Jurkat, Clone E6-1 (cell line): ENCODE measurements around the gene EGFR.

Source experiments
- DNase-seq: peaks from one replicate; pipeline ENCODE4 v3.0.0-alpha.2; 2011; ENCODE audit warnings: low read depth, low spot score
- H3K4me3 ChIP-seq: 2 replicates; pipeline ENCODE4 v1.5.1; 2011; ENCODE audit warnings: mild to moderate bottlenecking, low read length, control low read depth, moderate library complexity

EGFR gene

DNA sequence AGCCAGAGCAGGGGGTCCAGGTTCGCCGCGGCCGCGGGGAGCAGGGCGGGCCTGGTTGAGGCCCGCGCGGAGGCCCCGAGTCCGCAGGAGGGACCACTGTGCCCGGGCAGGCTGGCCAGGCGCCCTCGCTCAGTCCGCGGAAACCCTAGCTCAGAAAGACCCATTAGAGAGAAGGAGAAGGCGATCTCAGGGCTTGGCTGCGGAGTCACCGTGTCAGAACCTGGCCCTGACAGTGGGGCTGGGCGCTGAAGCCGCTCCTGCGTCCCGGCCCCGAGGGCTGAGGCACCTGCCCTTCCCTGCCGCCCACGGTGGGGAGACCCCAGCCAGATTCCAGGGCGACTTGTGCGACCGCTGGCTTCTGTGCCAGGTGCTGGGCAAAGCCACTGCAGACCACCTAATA lies 14.2 kb upstream of the EGFR start:
- no peak for DNase-seq
- H3K4me3 ChIP-seq, result no peak overlapping the region

- no peak overlapping the region for H3K4me3 ChIP-seq
- no peak for DNase-seq
These were observed 13.5 kb upstream of the EGFR start for GRCh38 chr7:55005241-55005851.

DNA sequence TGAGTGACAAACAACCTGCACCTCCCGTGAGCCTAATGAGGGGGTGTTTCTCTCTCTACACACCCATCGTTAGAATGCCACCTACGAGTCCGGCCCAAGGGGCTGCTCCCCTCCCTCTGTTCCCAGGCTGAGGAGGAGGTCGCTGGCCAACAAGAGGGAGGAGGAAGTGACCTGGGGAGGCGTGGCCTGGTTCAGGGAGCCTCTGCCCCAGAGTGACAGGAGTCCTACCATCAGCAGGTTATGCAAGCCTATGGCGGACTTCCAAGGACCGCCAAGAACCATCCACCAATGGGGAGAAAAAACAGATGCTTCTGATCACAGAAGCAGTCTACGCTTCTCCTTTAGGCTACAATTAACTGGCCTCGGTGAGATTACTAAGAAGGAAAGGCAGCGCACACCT lies 12.3 kb upstream of the EGFR start:
- DNase-seq, result no peak
- no peak overlapping the region for H3K4me3 ChIP-seq

- DNase-seq, result no peak
These were observed 5.0 kb upstream of the EGFR start for GRCh38 chr7:55013851-55014250.

GRCh38 chr7:55016061-55016745 lies 2.6 kb upstream of the EGFR start:
- H3K4me3 ChIP-seq, result no peak overlapping the region
- DNase-seq, result no peak

More at GRCh38 chr7:55013851-55014250, 5.0 kb upstream of the EGFR start:
- no peak overlapping the region for H3K4me3 ChIP-seq

- DNase-seq, result no peak
- H3K4me3 ChIP-seq, result no peak overlapping the region
These were observed 2.1 kb upstream of the EGFR start for GRCh38 chr7:55016746-55017090.

DNA sequence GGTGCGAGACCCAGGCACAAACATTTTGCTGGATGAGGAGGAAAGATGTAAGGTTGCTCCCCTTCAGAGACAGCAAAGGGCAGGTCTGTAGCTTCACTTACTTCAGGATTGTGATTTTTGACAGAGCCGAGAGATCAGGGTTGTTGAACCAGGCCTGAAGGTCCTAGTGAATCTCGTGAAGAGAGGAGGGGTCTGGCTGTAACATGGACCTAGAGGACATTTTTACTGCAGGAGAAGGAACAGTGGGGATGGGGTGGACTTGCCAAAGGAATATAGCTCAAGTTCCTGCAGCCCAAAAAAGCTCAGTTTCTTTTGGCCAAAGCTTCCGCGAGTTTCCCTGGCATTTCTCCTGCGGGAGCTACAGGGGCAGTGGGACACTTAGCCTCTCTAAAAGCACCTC lies 976 bp upstream of the EGFR start:
- no peak for DNase-seq
- H3K4me3 ChIP-seq, result no peak overlapping the region

DNA sequence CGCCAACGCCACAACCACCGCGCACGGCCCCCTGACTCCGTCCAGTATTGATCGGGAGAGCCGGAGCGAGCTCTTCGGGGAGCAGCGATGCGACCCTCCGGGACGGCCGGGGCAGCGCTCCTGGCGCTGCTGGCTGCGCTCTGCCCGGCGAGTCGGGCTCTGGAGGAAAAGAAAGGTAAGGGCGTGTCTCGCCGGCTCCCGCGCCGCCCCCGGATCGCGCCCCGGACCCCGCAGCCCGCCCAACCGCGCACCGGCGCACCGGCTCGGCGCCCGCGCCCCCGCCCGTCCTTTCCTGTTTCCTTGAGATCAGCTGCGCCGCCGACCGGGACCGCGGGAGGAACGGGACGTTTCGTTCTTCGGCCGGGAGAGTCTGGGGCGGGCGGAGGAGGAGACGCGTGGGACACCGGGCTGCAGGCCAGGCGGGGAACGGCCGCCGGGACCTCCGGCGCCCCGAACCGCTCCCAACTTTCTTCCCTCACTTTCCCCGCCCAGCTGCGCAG lies 424 bp downstream of the EGFR start:
- H3K4me3 ChIP-seq, result no peak overlapping the region
- DNase-seq, result no peak

DNA sequence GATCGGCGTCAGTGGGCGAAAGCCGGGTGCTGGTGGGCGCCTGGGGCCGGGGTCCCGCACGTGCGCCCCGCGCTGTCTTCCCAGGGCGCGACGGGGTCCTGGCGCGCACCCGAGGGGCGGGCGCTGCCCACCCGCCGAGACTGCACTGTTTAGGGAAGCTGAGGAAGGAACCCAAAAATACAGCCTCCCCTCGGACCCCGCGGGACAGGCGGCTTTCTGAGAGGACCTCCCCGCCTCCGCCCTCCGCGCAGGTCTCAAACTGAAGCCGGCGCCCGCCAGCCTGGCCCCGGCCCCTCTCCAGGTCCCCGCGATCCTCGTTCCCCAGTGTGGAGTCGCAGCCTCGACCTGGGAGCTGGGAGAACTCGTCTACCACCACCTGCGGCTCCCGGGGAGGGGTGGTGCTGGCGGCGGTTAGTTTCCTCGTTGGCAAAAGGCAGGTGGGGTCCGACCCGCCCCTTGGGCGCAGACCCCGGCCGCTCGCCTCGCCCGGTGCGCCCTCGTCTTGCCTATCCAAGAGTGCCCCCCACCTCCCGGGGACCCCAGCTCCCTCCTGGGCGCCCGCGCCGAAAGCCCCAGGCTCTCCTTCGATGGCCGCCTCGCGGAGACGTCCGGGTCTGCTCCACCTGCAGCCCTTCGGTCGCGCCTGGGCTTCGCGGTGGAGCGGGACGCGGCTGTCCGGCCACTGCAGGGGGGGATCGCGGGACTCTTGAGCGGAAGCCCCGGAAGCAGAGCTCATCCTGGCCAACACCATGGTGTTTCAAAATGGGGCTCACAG lies 1.1 kb downstream of the EGFR start:
- no peak overlapping the region for H3K4me3 ChIP-seq
- DNase-seq, result no peak

GRCh38 chr7:55020466-55020871 lies 1.7 kb downstream of the EGFR start:
- no peak overlapping the region for H3K4me3 ChIP-seq
- no peak for DNase-seq

- no peak overlapping the region for H3K4me3 ChIP-seq
These were observed 2.2 kb downstream of the EGFR start for GRCh38 chr7:55021053-55021452.

GRCh38 chr7:55022002-55022985 lies 3.5 kb downstream of the EGFR start:
- DNase-seq, result no peak
- H3K4me3 ChIP-seq, result no peak overlapping the region

More at GRCh38 chr7:55021053-55021452, 2.2 kb downstream of the EGFR start:
- no peak for DNase-seq

GRCh38 chr7:55023841-55024505 lies 5.2 kb downstream of the EGFR start:
- DNase-seq, result no peak
- H3K4me3 ChIP-seq, result no peak overlapping the region

DNA sequence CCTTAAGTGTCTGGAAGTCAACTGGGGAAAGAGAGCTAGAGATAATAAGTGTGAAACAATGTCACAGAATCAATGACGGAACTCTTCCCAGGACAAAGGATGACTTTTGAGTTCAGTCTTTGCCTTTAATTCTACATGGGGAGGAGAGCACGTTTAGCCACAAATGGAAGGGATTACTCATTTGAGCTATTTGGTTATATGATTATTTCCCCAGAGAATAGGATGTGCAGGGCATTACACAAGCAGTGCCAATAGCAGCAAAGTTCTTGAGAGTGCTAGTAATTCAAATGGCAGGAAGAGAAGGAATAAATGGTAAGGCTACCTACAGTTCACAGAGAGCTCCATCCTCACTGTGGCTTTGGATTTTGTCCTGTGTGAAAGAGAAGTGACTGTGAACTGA lies 6.0 kb downstream of the EGFR start:
- no peak for DNase-seq
- no peak overlapping the region for H3K4me3 ChIP-seq

DNA sequence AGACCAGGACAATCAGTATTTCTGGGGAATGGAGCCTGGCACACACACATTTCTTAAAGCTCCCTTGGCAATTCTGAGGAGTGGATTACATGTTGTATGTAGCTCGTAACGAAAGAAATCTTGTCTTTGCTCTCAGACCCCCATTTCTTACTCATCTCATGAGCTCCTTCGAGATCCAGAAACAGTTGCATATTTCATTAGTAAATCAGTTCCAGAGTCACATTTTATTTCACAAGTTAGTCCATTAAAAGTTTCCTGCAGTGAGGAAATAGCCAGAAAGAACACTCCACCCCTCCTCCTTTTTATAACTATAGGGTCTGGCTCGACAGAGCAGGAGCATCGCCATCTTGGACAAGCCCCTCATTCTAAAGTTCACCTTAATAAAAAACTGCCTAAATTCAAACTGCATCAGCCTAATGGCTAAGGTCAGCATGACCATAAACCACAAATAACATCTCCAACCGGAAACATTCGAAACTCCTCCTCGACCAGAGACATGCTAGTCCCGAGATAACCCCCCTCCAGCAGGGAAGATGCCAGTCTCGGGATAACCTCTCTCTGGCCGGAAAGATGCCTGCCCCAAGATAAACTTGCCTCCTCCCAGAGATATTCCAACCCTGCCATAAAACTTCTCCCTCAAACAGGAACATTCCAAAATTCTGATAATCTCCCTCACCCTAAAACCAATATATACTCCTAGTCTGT lies 7.4 kb downstream of the EGFR start:
- no peak for DNase-seq
- H3K4me3 ChIP-seq, result no peak overlapping the region

- H3K4me3 ChIP-seq, result no peak overlapping the region
These were observed 8.2 kb downstream of the EGFR start for GRCh38 chr7:55026867-55027490.

GRCh38 chr7:55028011-55028410 lies 9.2 kb downstream of the EGFR start:
- DNase-seq, result no peak

More at GRCh38 chr7:55026867-55027490, 8.2 kb downstream of the EGFR start:
- no peak for DNase-seq

GRCh38 chr7:55030314-55030713 lies 11.5 kb downstream of the EGFR start:
- no peak for DNase-seq
- no peak overlapping the region for H3K4me3 ChIP-seq

More at GRCh38 chr7:55028011-55028410, 9.2 kb downstream of the EGFR start:
- H3K4me3 ChIP-seq, result no peak overlapping the region
